GM18499 (cell line): ENCODE data around the gene ENDOG.
A peak's percentile ranks its signal among the peaks of the same experiment; 100 is the strongest.
"Not testable (repeated sequence)": the region's sequence is repeated elsewhere in the genome, so short reads cannot be mapped to it uniquely, and the experiment has no call there.

Experiments
- ATAC-seq: cut with Tn5 transposase; IDR thresholded peaks from one replicate; pipeline ENCODE4 v1.9.1; 2021; ENCODE audit warnings: moderate number of reproducible peaks; ENCODE audit not compliant: insufficient read depth, unreplicated experiment

ENDOG gene

GRCh38 chr9:128825923-128826700, 7.8 kb downstream of the ENDOG start:
- no peak for ATAC-seq

- no peak for ATAC-seq
Measured at GRCh38 chr9:128828267-128828666, 10.0 kb downstream of the ENDOG start.

DNA sequence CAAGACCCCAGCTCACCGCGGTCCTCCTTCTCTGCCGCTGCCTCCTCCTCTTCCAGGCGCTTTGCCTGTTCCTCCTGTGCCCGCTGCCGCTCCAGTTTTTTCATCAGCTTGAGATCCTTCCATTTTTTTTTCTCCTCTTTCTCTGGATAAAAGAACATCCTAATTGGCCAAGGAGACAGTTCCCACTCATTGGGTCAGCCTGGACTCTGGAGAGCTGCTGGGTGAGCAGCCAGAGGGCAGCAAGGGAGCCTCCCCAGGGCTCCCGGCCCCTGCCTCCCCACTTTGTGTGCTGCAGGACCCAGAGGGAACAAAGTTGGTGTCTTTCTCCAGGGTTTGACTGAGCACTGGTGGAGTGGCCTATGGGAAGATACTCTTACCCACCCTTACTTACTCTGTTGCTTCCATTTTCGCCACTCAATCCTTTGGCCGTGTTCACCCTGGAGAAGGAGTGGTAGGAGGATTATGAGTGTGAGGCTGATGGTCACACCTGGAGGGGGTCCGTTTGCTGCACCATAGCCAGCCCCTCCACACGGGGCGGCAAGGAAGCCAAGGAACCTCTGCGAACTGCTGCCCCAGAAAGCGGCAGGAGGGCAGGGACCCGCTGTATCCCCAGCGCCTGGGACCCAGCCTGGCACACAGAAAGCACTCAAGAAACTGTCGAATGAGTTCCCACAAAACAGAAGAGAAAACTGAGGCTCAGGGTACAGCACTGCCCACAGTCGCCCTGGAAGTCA, 10.6 kb downstream of the ENDOG start:
- no peak for ATAC-seq

GRCh38 chr9:128829477-128830251, 11.4 kb downstream of the ENDOG start, which contains the start of gene SPOUT1:
TSS of gene SPOUT1 (minus strand) at chr9:128829794. CDS start at chr9:128829780, 14 bp downstream.
- peak; percentile 68 for ATAC-seq

- no peak for ATAC-seq
Measured at GRCh38 chr9:128833696-128834095, 15.4 kb downstream of the ENDOG start.

- ATAC-seq = no peak
Measured at GRCh38 chr9:128835246-128836210, 17.2 kb downstream of the ENDOG start.

DNA sequence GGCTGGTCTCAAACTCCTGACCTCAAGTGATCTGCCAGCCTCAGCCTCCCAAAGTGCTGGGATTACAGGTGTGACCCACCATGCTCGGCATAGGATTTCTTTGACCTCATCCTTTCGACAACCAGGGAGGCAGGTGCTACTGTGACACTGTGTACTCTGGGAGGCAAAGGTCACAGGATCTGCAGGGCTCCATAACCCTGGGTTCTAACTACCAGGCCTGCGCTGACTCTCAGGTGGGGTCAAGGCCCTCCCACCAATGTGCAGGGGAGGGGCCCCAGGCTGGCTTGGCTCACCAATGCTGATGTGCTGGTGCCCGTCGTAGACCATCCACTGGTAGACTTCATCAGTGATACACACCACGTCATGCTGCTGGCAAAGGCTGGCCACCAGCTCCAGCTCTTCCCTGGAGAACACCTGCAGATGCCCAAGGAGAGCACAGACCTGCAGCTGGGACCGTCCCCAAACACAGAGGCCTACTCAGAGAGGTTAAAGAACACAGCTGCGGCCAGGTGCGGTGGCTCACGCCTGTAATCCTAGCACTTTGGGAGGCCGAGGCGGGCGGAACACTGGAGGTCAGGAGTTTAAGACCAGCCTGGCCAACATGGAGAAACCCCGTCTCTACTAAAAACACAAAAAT, 18.3 kb downstream of the ENDOG start:
- ATAC-seq = no peak

- ATAC-seq = no peak
Measured at GRCh38 chr9:128838338-128838737, 20.0 kb downstream of the ENDOG start.

DNA sequence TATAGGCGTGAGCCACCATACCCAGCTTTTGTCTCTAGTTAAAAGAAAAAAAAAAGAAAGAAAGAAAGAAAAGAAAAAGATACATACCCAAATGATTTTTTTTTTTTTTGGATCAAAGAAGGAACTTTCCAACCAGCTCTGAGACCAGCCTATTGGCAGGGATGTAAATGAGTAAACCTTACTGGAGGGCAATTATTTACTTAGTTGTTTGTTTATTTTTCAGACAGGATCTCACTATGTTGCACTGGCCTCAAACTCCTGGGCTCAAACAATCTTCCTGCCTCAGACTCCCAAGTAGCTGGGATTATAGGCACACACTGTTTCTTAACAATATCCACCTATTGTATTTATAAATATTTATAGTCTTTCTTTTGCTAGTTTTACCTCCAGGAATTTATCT, 22.2 kb downstream of the ENDOG start:
- no peak for ATAC-seq

DNA sequence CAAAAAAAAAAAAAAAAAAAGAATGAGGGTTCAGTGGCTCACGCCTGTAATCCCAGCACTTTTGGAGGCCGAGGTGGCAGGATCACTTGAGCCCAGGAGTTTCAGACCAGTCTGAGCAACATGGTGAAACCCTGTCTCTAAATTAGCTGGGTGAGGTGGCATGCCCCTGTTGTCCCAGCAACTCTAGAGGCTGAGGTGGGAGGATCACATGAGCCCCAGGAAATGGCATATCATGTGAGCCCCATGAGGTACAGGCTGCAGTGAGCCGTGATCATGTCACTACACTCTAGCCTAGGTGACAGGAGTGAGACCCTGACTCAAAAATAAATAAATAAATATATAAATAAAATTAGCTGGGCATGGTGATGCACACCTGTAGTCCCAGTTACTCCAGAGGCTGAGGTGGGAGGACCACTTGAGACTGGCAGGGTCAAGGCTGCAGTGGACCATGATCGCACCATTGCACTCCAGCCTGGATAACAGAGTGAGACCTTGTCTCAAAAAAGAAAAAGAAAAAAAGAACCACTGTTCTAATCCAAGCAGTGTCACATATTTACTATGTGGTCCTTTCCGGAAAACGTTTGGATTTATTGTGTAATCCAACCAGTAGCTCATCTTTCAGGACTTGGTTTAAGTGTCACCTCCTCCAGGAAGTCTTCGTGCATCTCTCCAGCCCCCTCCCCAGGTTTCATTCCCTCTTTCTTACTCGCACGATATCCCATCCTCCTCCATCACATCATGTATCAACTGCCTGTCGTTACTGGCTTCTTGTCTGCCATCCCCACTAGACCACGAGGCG, 23.6 kb downstream of the ENDOG start:
- ATAC-seq = no peak

DNA sequence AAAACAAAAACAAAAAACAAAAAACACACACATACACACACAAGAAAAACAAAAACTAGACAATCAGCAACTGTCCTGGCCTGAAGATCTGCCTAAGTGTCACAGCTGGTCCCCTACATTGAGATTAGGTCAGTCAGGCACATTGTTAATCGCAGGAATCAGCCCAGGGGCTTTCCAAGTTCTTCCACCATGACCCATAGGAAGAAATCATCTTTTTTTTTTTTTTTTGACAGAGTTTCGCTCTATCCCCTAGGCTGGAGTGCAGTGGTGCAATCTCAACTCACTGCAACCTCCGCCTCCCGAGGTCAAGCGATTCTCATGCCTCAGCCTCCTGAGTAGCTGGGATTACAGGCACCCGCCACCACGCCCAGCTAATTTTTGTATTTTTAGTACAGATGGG, 24.9 kb downstream of the ENDOG start:
- not testable (repeated sequence) for ATAC-seq

DNA sequence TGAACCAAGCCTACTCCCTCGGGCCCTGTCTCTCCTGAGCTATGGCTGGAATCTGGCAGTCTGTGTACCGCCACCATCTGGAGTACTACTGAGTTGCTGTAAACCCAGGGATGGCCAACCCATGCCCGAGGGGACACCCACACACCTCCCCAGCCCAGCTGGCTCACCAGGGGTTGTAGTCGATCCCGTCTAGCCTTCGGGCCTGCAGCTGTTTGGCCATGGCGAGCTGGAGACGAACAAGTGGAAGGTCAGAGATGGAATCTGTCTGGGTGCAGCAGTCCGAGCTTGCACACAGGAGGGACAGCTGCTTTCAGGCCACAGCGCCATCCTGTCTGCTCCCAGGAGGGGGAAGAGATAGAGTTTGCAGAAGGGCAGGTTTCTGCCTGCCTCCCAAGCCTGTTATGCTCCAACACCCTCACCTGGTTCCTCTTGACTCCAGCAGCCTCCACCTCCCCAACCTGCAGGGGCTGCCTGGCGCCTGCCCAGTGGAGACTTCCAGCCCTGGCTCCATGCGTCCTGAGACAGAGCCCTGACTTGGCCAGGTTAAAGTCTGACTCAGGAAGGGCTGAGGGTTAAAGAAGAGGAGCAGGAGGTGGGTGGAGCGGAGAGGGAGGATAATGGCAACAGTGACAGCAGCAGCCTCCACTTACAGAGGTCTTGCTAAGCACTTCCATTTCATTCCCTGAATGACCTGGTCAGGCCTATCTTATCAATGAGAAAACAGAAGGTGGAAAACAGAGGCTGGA, 27.1 kb downstream of the ENDOG start:
- ATAC-seq = no peak

- no peak for ATAC-seq
Measured at GRCh38 chr9:128846680-128847030, 28.4 kb downstream of the ENDOG start.

GRCh38 chr9:128847803-128848202, 29.5 kb downstream of the ENDOG start:
- ATAC-seq = no peak

DNA sequence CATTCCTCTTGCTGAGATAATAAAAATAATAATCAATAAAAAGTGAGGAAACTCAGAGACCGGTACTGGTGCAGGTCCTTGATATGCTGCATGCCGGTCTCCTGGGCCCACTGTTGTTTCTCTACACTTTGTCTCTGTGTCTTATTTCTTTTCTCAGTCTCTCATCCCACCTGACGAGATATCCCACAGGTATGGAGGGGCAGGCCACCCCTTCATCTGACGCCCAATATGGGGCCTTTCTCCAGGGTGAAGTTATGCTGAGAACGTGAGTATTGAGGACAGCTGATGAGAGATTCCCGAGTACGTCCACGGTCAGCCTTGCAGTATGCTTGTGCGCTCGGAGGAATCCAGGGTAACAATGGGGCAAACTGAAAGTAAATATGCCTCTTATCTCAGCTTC, 32.7 kb downstream of the ENDOG start:
- not testable (repeated sequence) for ATAC-seq

DNA sequence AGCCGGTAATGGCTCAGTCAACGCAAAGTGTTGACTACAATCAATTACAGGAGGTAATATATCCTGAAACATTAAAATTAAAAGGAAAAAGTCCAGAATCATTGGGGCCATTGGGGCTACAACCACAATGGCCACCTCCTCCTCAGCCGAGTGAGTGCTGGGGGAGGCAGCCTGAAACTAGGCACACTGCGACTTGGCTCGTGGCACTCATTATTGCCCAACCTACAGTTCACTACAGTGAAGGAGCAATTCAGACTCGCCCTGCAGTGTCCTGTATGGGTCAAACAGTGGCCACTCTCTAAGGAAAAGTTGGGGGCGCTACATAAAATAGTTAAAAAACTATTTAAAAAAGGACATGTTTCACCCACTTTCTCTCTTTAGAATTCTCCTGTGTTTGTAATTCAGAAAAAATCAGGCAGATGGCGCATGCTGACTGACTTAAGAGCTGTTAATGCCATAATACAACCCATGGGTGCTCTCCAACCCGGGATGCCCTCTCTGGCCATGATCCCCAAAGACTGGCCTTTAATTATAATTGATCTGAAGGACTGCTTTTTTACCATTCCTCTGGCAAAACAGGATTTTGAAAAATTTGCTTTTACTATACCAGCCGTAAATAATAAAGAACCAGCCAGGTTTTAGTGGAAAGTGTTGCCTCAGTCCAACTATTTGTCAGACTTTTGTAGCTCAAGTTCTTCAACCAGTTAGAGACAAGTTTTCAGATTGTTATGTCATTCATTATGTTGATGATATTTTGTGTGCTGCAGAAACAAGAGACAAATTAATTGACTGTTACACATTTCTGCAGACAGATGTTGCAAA, 33.7 kb downstream of the ENDOG start:
- not testable (repeated sequence) for ATAC-seq

DNA sequence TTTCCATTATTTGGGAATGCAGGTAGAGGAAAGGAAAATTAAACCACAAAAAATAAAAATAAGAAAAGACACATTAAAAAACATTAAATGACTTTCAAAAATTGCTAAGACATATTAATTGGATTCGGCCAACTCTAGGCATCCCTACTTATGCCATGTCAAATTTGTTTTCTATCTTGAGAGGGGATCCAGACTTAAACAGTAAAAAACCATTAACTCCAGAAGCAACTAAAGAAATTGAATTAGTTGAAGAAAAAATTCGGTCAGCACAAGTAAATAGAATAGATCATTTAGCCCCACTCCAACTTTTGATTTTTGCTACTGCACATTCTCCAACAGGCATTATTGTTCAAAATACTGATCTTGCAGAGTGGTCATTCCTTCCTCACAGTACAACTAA, 34.3 kb downstream of the ENDOG start:
- not testable (repeated sequence) for ATAC-seq
